Measurements from ENCODE around the gene JMJD1C.
A peak's percentile ranks its signal among the peaks of the same experiment; 100 is the strongest.

Gene JMJD1C

GRCh38 chr10:63480237-63480636 lies 14.5 kb upstream of the JMJD1C start:
- CTCF ChIA-PET = no interaction called here
- no peaks in the 10 kb centered on the region for H3K36me3 ChIP-seq (ENCODE audit: control insufficient read depth in 2 of 2, insufficient read depth in 1 of 2, low read length in 2 of 2)
- H3K9me3 ChIP-seq (ENCODE audit: control insufficient read depth, insufficient read depth, low read depth, low read length) = no peaks in the 10 kb centered on the region
- peaks cover 4% of the 10 kb centered on the region for H3K4me1 ChIP-seq (ENCODE audit: control insufficient read depth, insufficient read depth, low read length)
- H3K27ac ChIP-seq (ENCODE audit: extremely low read depth, low read depth, low read length) = no peak overlapping the region
- POLR2A ChIA-PET = no interaction called here
- TF ChIP-seq EGR2 (tag by site-specific recombination; IDR thresholded peaks at IDR 0.05; ENCODE audit: low read depth) = 0 out of 2 replicates have a peak, but pooled peaks have one; percentile 7
- no peak for TF ChIP-seq ZNF521 (tag by site-specific recombination; IDR thresholded peaks at IDR 0.05)
- no peak overlapping the region for H3K4me3 ChIP-seq (ENCODE audit: low read depth, low read length)

- Histone ChIP-seq H3K27ac (ENCODE audit: extremely low read depth, low read depth, low read length) (no peak overlapping the region), H3K4me3 (ENCODE audit: low read depth, low read length) (no peak overlapping the region), H3K9me3 (ENCODE audit: control insufficient read depth, insufficient read depth, low read depth, low read length) (no peaks in the 10 kb centered on the region), H3K4me1 (ENCODE audit: control insufficient read depth, insufficient read depth, low read length) (peaks cover 4% of the 10 kb centered on the region), H3K36me3 (ENCODE audit: control insufficient read depth in 2 of 2, insufficient read depth in 1 of 2, low read length in 2 of 2) (no peaks in the 10 kb centered on the region)
- ChIA-PET CTCF (interaction anchor here (0.6 to 0.7 kb wide), 2 partner anchors 32 to 92 kb away, joined by 3 read pairs; no protein-coding TSS in a partner anchor), POLR2A (no interaction called here)
- TF ChIP-seq ZNF155 (tag by site-specific recombination; IDR thresholded peaks at IDR 0.05) (no peak), ZNF140 (tag by site-specific recombination; IDR thresholded peaks at IDR 0.05) (no peak), ZNF423 (tag by site-specific recombination; IDR thresholded peaks at IDR 0.05) (no peak), ZBTB21 (tag by site-specific recombination; IDR thresholded peaks at IDR 0.05) (no peak), BCL6B (tag by site-specific recombination; IDR thresholded peaks at IDR 0.05) (no peak), GLIS2 (tag by site-specific recombination; IDR thresholded peaks at IDR 0.05) (no peak)
- TF ChIP-seq, protein P1, sequence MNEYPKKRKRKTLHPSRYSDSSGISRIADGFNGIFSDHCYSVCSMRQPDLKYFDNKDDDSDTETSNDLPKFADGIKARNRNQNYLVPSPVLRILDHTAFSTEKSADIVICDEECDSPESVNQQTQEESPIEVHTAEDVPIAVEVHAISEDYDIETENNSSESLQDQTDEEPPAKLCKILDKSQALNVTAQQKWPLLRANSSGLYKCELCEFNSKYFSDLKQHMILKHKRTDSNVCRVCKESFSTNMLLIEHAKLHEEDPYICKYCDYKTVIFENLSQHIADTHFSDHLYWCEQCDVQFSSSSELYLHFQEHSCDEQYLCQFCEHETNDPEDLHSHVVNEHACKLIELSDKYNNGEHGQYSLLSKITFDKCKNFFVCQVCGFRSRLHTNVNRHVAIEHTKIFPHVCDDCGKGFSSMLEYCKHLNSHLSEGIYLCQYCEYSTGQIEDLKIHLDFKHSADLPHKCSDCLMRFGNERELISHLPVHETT (tag by site-specific recombination; IDR thresholded peaks at IDR 0.05) = no peak
Observed at GRCh38 chr10:63478564-63478963, 12.8 kb upstream of the JMJD1C start.

DNA sequence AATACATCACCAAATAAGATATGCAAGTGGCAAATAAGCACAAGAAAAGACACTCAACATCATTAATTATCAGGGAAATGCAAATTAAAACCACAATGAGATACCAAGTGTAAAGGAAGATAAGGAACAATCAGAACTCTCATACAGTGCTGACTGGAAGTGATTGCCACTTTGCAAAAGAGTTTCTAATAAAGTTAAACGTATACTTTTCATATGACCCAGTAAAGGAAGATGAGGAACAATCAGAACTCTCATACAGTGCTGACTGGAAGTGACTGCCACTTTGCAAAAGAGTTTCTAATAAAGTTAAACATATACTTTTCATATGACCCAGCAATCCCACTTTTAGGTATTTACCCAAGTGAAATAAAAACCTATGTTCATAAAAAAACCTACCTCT lies 12.2 kb upstream of the JMJD1C start:
- ChIA-PET POLR2A (no interaction called here), CTCF (interaction anchor here (0.7 kb wide), 2 partner anchors 32 to 279 kb away, joined by 5 read pairs; no protein-coding TSS in a partner anchor)
- Histone ChIP-seq H3K27ac (ENCODE audit: extremely low read depth, low read depth, low read length) (no peak overlapping the region), H3K9me3 (ENCODE audit: control insufficient read depth, insufficient read depth, low read depth, low read length) (no peaks in the 10 kb centered on the region), H3K4me3 (ENCODE audit: low read depth, low read length) (no peak overlapping the region), H3K4me1 (ENCODE audit: control insufficient read depth, insufficient read depth, low read length) (peaks cover 4% of the 10 kb centered on the region), H3K36me3 (ENCODE audit: control insufficient read depth in 2 of 2, insufficient read depth in 1 of 2, low read length in 2 of 2) (no peaks in the 10 kb centered on the region)
- TF ChIP-seq FEZF1 (tag by site-specific recombination; IDR thresholded peaks at IDR 0.05) = 0 out of 2 replicates have a peak, but pooled peaks have one; percentile 9
- no peak for TF ChIP-seq SCRT2 (tag by site-specific recombination; IDR thresholded peaks at IDR 0.05)

GRCh38 chr10:63474488-63474887 lies 8.7 kb upstream of the JMJD1C start:
- TF ChIP-seq ZNF416 (tag by site-specific recombination; IDR thresholded peaks at IDR 0.05) (no peak), SP3 (tag by site-specific recombination; IDR thresholded peaks at IDR 0.05) (no peak)
- Histone ChIP-seq H3K4me1 (ENCODE audit: control insufficient read depth, insufficient read depth, low read length) (peaks cover 2% of the 10 kb centered on the region; the same call in 1 of the 2 replicates), H3K36me3 (ENCODE audit: control insufficient read depth in 2 of 2, insufficient read depth in 1 of 2, low read length in 2 of 2) (no peaks in the 10 kb centered on the region), H3K27ac (ENCODE audit: extremely low read depth, low read depth, low read length) (no peak overlapping the region), H3K9me3 (ENCODE audit: control insufficient read depth, insufficient read depth, low read depth, low read length) (no peaks in the 10 kb centered on the region), H3K4me3 (ENCODE audit: low read depth, low read length) (no peak overlapping the region)
- CTCF ChIA-PET = interaction anchor here (1.4 kb wide), 1 partner anchor 155 kb away, joined by 3 read pairs; no protein-coding TSS in a partner anchor
- POLR2A ChIA-PET = no interaction called here

GRCh38 chr10:63470928-63471327 lies 5.2 kb upstream of the JMJD1C start:
- ChIA-PET POLR2A (no interaction called here), CTCF (interaction anchor here (1.0 kb wide), 1 partner anchor 24 kb away, joined by 3 read pairs; no protein-coding TSS in a partner anchor)
- Histone ChIP-seq H3K4me3 (ENCODE audit: low read depth, low read length) (no peak overlapping the region), H3K36me3 (ENCODE audit: control insufficient read depth in 2 of 2, insufficient read depth in 1 of 2, low read length in 2 of 2) (no peaks in the 10 kb centered on the region), H3K9me3 (ENCODE audit: control insufficient read depth, insufficient read depth, low read depth, low read length) (no peaks in the 10 kb centered on the region), H3K27ac (ENCODE audit: extremely low read depth, low read depth, low read length) (no peak overlapping the region), H3K4me1 (ENCODE audit: control insufficient read depth, insufficient read depth, low read length) (peaks cover 7% of the 10 kb centered on the region; the same call in 1 of the 2 replicates)
- TF ChIP-seq, protein P2, sequence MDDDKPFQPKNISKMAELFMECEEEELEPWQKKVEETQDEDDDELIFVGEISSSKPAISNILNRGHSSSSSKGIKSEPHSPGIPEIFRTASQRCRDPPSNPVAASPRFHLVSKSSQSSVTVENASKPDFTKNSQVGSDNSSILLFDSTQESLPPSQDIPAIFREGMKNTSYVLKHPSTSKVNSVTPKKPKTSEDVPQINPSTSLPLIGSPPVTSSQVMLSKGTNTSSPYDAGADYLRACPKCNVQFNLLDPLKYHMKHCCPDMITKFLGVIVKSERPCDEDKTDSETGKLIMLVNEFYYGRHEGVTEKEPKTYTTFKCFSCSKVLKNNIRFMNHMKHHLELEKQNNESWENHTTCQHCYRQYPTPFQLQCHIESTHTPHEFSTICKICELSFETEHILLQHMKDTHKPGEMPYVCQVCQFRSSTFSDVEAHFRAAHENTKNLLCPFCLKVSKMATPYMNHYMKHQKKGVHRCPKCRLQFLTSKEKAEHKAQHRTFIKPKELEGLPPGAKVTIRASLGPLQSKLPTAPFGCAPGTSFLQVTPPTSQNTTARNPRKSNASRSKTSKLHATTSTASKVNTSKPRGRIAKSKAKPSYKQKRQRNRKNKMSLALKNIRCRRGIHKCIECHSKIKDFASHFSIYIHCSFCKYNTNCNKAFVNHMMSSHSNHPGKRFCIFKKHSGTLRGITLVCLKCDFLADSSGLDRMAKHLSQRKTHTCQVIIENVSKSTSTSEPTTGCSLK (tag by site-specific recombination; IDR thresholded peaks at IDR 0.05) = no peak
- TF ChIP-seq TRIM28 (IDR thresholded peaks at IDR 0.05; ENCODE audit: borderline replicate concordance, low read length) (no peak), PRDM1 (tag by site-specific recombination; IDR thresholded peaks at IDR 0.05) (peak; percentile 36; the same call in 1 of the 2 replicates), SP2 (tag by site-specific recombination; IDR thresholded peaks at IDR 0.05) (no peak)

All from HEK293 (cell line).